H9 (cell line): ENCODE data around the gene PNMA6E. TPM values are rescaled to one million over a fixed set of nuclear protein-coding genes. Genes with fewer than 3 reads are reported as not detected.

Experiments
- DNase-seq: peaks from one replicate; pipeline ENCODE4 v3.0.0-alpha.2; 2017
- H2AFZ ChIP-seq: one replicate; pipeline ENCODE4 v1.6.1; 2013; ENCODE audit warnings: mild to moderate bottlenecking, low read length, control low read depth, moderate library complexity
- H2AK5ac ChIP-seq: 2 replicates; pipeline ENCODE4 v1.6.1; 2013; ENCODE audit warnings: low read length, control low read depth, mixed read lengths; ENCODE audit not compliant: insufficient read length
- H2BK120ac ChIP-seq: one replicate; pipeline ENCODE4 v1.6.1; 2013; ENCODE audit warnings: low read depth, mild to moderate bottlenecking, low read length, control low read depth, inconsistent platforms; ENCODE audit not compliant: poor library complexity, severe bottlenecking
- H2BK12ac ChIP-seq: 2 replicates; pipeline ENCODE4 v1.6.1; 2013; ENCODE audit warnings: low read length, control low read depth, mixed read lengths, low read depth; ENCODE audit not compliant: insufficient read length
- H2BK15ac ChIP-seq: 2 replicates; pipeline ENCODE4 v1.6.1; 2013; ENCODE audit warnings: low read depth, low read length, control low read depth
- H2BK20ac ChIP-seq: one replicate; pipeline ENCODE4 v1.6.1; 2013; ENCODE audit warnings: low read depth, mild to moderate bottlenecking, low read length, control low read depth, inconsistent platforms; ENCODE audit not compliant: poor library complexity, severe bottlenecking
- H2BK5ac ChIP-seq: 2 replicates; pipeline ENCODE4 v1.6.1; 2013; ENCODE audit warnings: low read length, control low read depth, mixed read lengths; ENCODE audit not compliant: insufficient read length
- H3K14ac ChIP-seq: 2 replicates; pipeline ENCODE4 v1.6.1; 2013; ENCODE audit warnings: low read length, control low read depth; ENCODE audit not compliant: insufficient read depth
- H3K18ac ChIP-seq: 2 replicates; pipeline ENCODE4 v1.6.1; 2013; ENCODE audit warnings: low read depth, mild to moderate bottlenecking, mixed read lengths, low read length, control low read depth; ENCODE audit not compliant: insufficient read length
- H3K23ac ChIP-seq: 2 replicates; pipeline ENCODE4 v1.6.1; 2013; ENCODE audit warnings: low read length, control low read depth, mixed read lengths, low read depth; ENCODE audit not compliant: insufficient read length
- H3K23me2 ChIP-seq: 2 replicates; pipeline ENCODE4 v1.6.1; 2013; ENCODE audit warnings: low read depth, mild to moderate bottlenecking, mixed read lengths, low read length, control low read depth; ENCODE audit not compliant: insufficient read length, poor library complexity, severe bottlenecking
- H3K27ac ChIP-seq: 2 replicates; pipeline ENCODE4 v1.5.1; 2013; ENCODE audit warnings: low read length, control low read depth, mixed read lengths, low read depth; ENCODE audit not compliant: insufficient read length
- H3K27me3 ChIP-seq: 2 replicates; pipeline ENCODE4 v1.6.1; 2013; ENCODE audit warnings: low read length, control low read depth, inconsistent platforms; ENCODE audit not compliant: insufficient read depth
- H3K4ac ChIP-seq: 2 replicates; pipeline ENCODE4 v1.6.1; 2013; ENCODE audit warnings: low read depth, mild to moderate bottlenecking, control low read depth, inconsistent platforms, low read length, moderate library complexity
- H3K4me1 ChIP-seq: 2 replicates; pipeline ENCODE4 v1.6.1; 2013; ENCODE audit warnings: low read length, control low read depth, inconsistent platforms; ENCODE audit not compliant: insufficient read depth
- H3K4me2 ChIP-seq: 2 replicates; pipeline ENCODE4 v1.6.1; 2013; ENCODE audit warnings: low read length, control low read depth, mixed read lengths; ENCODE audit not compliant: insufficient read length, insufficient read depth
- H3K56ac ChIP-seq: 2 replicates; pipeline ENCODE4 v1.6.1; 2013; ENCODE audit warnings: low read depth, mild to moderate bottlenecking, mixed read lengths, low read length, control low read depth; ENCODE audit not compliant: insufficient read length
- H3K79me1 ChIP-seq: 2 replicates; pipeline ENCODE4 v1.6.1; 2013; ENCODE audit warnings: low read depth, mild to moderate bottlenecking, moderate library complexity, low read length, control low read depth, inconsistent platforms; ENCODE audit not compliant: insufficient read depth, poor library complexity, severe bottlenecking
- H3K79me2 ChIP-seq: 2 replicates; pipeline ENCODE4 v1.6.1; 2013; ENCODE audit warnings: low read length, control low read depth, inconsistent platforms; ENCODE audit not compliant: insufficient read depth
- H3K9ac ChIP-seq: 2 replicates; pipeline ENCODE4 v1.6.1; 2013; ENCODE audit warnings: low read length, control low read depth, mixed read lengths; ENCODE audit not compliant: insufficient read length; ENCODE audit errors: extremely low read depth
- H3K9me3 ChIP-seq: one replicate; pipeline ENCODE4 v1.6.1; 2013; ENCODE audit warnings: low read depth, low read length, inconsistent platforms; ENCODE audit not compliant: control insufficient read depth
- H3T11ph ChIP-seq: one replicate; pipeline ENCODE4 v1.6.1; 2013; ENCODE audit warnings: mild to moderate bottlenecking, low read length, control low read depth, inconsistent platforms
- H4K20me1 ChIP-seq: one replicate; pipeline ENCODE4 v1.6.1; 2013; ENCODE audit not compliant: control insufficient read depth, insufficient read length, insufficient read depth
- H4K5ac ChIP-seq: 2 replicates; pipeline ENCODE4 v1.6.1; 2013; ENCODE audit warnings: low read depth, mild to moderate bottlenecking, mixed read lengths, low read length, control low read depth; ENCODE audit not compliant: insufficient read length
- H4K8ac ChIP-seq: replicated peaks from 2 replicates; pipeline ENCODE4 v1.6.1; 2013; ENCODE audit warnings: low read length, control low read depth, mixed read lengths, low read depth; ENCODE audit not compliant: insufficient read length
- H4K91ac ChIP-seq: 2 replicates; pipeline ENCODE4 v1.6.1; 2013; ENCODE audit warnings: low read depth, mild to moderate bottlenecking, moderate library complexity, mixed read lengths, low read length, control low read depth; ENCODE audit not compliant: insufficient read length
- H3K27ac Mint-ChIP-seq, 3 experiments: 2 replicates in 2 of 3; 3 replicates in 1 of 3; pipeline ENCODE4 v1.8.0; 2020 to 2021; ENCODE audit warnings: mixed read lengths in 3 of 3, mild to moderate bottlenecking in 1 of 3, moderate library complexity in 1 of 3
- H3K27me3 Mint-ChIP-seq: 2 replicates; pipeline ENCODE4 v1.8.0; 2021; ENCODE audit warnings: low read depth, mild to moderate bottlenecking, moderate library complexity, mixed read lengths
- H3K36me3 Mint-ChIP-seq, 3 experiments: 2 replicates in 2 of 3; 3 replicates in 1 of 3; pipeline ENCODE4 v1.8.0; 2020 to 2021; ENCODE audit warnings: low read depth in 3 of 3, mixed read lengths in 3 of 3; ENCODE audit not compliant: insufficient read depth in 1 of 3
- H3K4me1 Mint-ChIP-seq, 2 experiments: 2 replicates each; pipeline ENCODE4 v1.8.0; 2020; ENCODE audit warnings: mixed read lengths in 2 of 2
- H3K4me3 Mint-ChIP-seq, 2 experiments: 2 replicates in 1 of 2; 3 replicates in 1 of 2; pipeline ENCODE4 v1.8.0; 2020 to 2021; ENCODE audit warnings: mild to moderate bottlenecking in 2 of 2, mixed read lengths in 2 of 2, moderate library complexity in 1 of 2
- H3K9me3 Mint-ChIP-seq, 2 experiments: 2 replicates in 1 of 2; 3 replicates in 1 of 2; pipeline ENCODE4 v1.8.0; 2020; ENCODE audit warnings: mild to moderate bottlenecking in 2 of 2, mixed read lengths in 2 of 2, moderate library complexity in 1 of 2
- CTCF ChIP-seq: fragments of 200-600 bp; sonication (generic); conservative IDR thresholded peaks from 3 replicates; pipeline ENCODE4 v1.8.0; 2021; ENCODE audit warnings: antibody characterized with exemption, mild to moderate bottlenecking
- WGBS: extraction: QIAGEN DNeasy Blood & Tissue Kit; methylation state at CpG from one replicate; pipeline ENCODE4 v1.1.7; 2013; ENCODE audit warnings: missing lambda C conversion rate, low lambda C conversion rate, mixed read lengths; ENCODE audit not compliant: insufficient read length; ENCODE audit errors: extremely low coverage; 5-methylcytosine and 5-hydroxymethylcytosine counted together
- total RNA-seq: library from RNA; stranded (reverse); gene quantifications from 2 replicates; pipeline ENCODE4 v1.2.1, GENCODE V29; 2021

The PNMA6E gene
- total RNA-seq, 1 experiment from 2014 or later = not detected

- Histone ChIP-seq H2BK120ac (no peak overlapping the region), H3K27ac (no peak overlapping the region), H3K27me3 (no peaks in the 10 kb centered on the region), H3K14ac (no peak overlapping the region), H4K8ac (no peak overlapping the region), H4K91ac (no peak overlapping the region), H3K4me1 (no peaks in the 10 kb centered on the region), H3K23me2 (no peaks in the 10 kb centered on the region), H2AK5ac (no peak overlapping the region), H3K23ac (no peak overlapping the region), H2BK15ac (no peak overlapping the region), H2BK20ac (no peak overlapping the region), H3K79me2 (no peaks in the 10 kb centered on the region), H3T11ph (no peak overlapping the region), H3K56ac (no peak overlapping the region), H4K20me1 (no peaks in the 10 kb centered on the region), H3K9ac (no peak overlapping the region), H4K5ac (no peak overlapping the region), H2BK12ac (no peak overlapping the region), H3K4me2 (no peak overlapping the region), H3K79me1 (no peaks in the 10 kb centered on the region), H2AFZ (no peak overlapping the region), H2BK5ac (no peak overlapping the region), H3K18ac (no peak overlapping the region), H3K9me3 (peaks cover 17% of the 10 kb centered on the region), H3K4ac (no peak overlapping the region)
- peaks cover 9% of the 10 kb centered on the region for H3K27me3 Mint-ChIP-seq
- no peaks in the 10 kb centered on the region for H3K4me1 Mint-ChIP-seq
- no peak for TF ChIP-seq CTCF
- H3K27ac Mint-ChIP-seq = no peak overlapping the region; a peak in 1 of 7 replicates
- no CpG with 5 or more reads among the region's 3 CpGs for WGBS
- H3K4me3 Mint-ChIP-seq = no peak overlapping the region
- H3K36me3 Mint-ChIP-seq = no peaks in the 10 kb centered on the region
- H3K9me3 Mint-ChIP-seq = peaks cover 65 to 76% of the 10 kb centered on the region in 2 experiments
- no peak for DNase-seq
Observed at GRCh38 chrX:153366119-153366518, 35.0 kb downstream of the PNMA6E start.
